B cell (primary cell): Measurements from ENCODE around the gene GRB10. TPM values are rescaled to one million over a fixed set of nuclear protein-coding genes. Genes with fewer than 3 reads are reported as not detected.

ENCODE experiments used
- ATAC-seq: fragments of 200-7000 bp; cut with Tn5 transposase; one replicate; pipeline ENCODE4 v1.10.0; 2021; ENCODE audit warnings: low read depth, mild to moderate bottlenecking, moderate number of reproducible peaks, moderate library complexity
- CTCF ChIA-PET: fragments of 350-600 bp; sonication (Branson Sonifier 250); formaldehyde crosslinking; loops from one replicate; lab custom pipeline; 2021; ENCODE audit warnings: antibody characterized with exemption, inconsistent platforms; lab: Charles Lee
- POLR2A ChIA-PET: fragments of 350-600 bp; sonication (Branson Sonifier 250); formaldehyde crosslinking; loops from one replicate; lab custom pipeline; 2021; ENCODE audit warnings: antibody characterized with exemption; lab: Charles Lee
- DNase-seq: peaks from one replicate; pipeline ENCODE4 v3.0.0; 2013
- H2AFZ ChIP-seq: 2 replicates; pipeline ENCODE4 v1.6.1; 2012; ENCODE audit warnings: mild to moderate bottlenecking, low read depth, low read length; ENCODE audit not compliant: insufficient read depth, poor library complexity, severe bottlenecking
- H3K27ac ChIP-seq, 2 donors: 1 replicate in 1 of 2; 2 replicates in 1 of 2; pipeline ENCODE4 v1.5.1; 2012 to 2013; ENCODE audit warnings: low read length in 2 of 2, mild to moderate bottlenecking in 2 of 2, moderate library complexity in 1 of 2
- H3K27me3 ChIP-seq, 4 experiments: fragments of 200-600 bp in 1 of 4; sonication (generic) in 1 of 4; replicated peaks in 1 of 4; 1 replicate in 2 of 4; 2 replicates in 2 of 4; pipeline versions ENCODE4 v1.6.1 to v1.7.0; 2013 to 2016; ENCODE audit warnings: low read length in 3 of 4, mild to moderate bottlenecking in 2 of 4, mixed read lengths in 1 of 4, moderate library complexity in 1 of 4; ENCODE audit not compliant: insufficient read depth in 4 of 4, control insufficient read depth in 3 of 4; ENCODE audit errors: control extremely low read depth in 1 of 4
- H3K36me3 ChIP-seq, 2 experiments: replicated peaks in 1 of 2; 1 replicate in 1 of 2; 2 replicates in 1 of 2; pipeline versions ENCODE4 v1.6.1 to v1.7.1; 2013; ENCODE audit warnings: low read length in 1 of 2; ENCODE audit not compliant: insufficient read depth in 2 of 2, control insufficient read depth in 1 of 2; ENCODE audit errors: control extremely low read depth in 1 of 2, extremely low read depth in 1 of 2
- H3K4me1 ChIP-seq, 2 donors: fragments of 200-600 bp in 1 of 2; sonication (generic) in 1 of 2; 1 replicate in 1 of 2; 2 replicates in 1 of 2; pipeline versions ENCODE4 v1.5.1 to v1.6.1; 2013 to 2017; ENCODE audit warnings: low read length in 2 of 2; ENCODE audit not compliant: control insufficient read depth in 2 of 2, insufficient read depth in 2 of 2
- H3K4me2 ChIP-seq: replicated peaks from 2 replicates; pipeline ENCODE3; 2012; ENCODE audit warnings: mild to moderate bottlenecking, low read depth, low read length; ENCODE audit not compliant: poor library complexity, severe bottlenecking
- H3K4me3 ChIP-seq, 5 experiments: fragments of 200-600 bp in 1 of 5; sonication (generic) in 1 of 5; 1 replicate in 3 of 5; 2 replicates in 2 of 5; pipeline versions ENCODE4 v1.5.1 to v1.7.0; 2011 to 2016; ENCODE audit warnings: low read length in 4 of 5, mild to moderate bottlenecking in 4 of 5, low read depth in 2 of 5, control low read depth in 1 of 5, moderate library complexity in 1 of 5; ENCODE audit not compliant: insufficient read depth in 1 of 5; ENCODE audit errors: control extremely low read depth in 1 of 5, extremely low read depth in 1 of 5
- H3K79me2 ChIP-seq: fragments of 200-600 bp; sonication (generic); one replicate; pipeline ENCODE4 v1.6.0; 2016; ENCODE audit warnings: low read length; ENCODE audit not compliant: control insufficient read depth, insufficient read depth
- H3K9ac ChIP-seq: fragments of 200-600 bp; sonication (generic); 2 replicates; pipeline ENCODE4 v1.6.1; 2017; ENCODE audit warnings: mild to moderate bottlenecking, low read length, moderate library complexity
- H3K9me3 ChIP-seq, 3 donors: one replicate each; pipeline versions ENCODE4 v1.6.1 to v1.7.1; 2013; ENCODE audit warnings: low read length in 2 of 3; ENCODE audit not compliant: control insufficient read depth in 2 of 3, insufficient read depth in 1 of 3; ENCODE audit errors: control extremely low read depth in 1 of 3
- H4K20me1 ChIP-seq: 2 replicates; pipeline ENCODE4 v1.6.0; 2012; ENCODE audit warnings: mild to moderate bottlenecking, low read length; ENCODE audit not compliant: insufficient read depth, control insufficient read depth, poor library complexity, severe bottlenecking
- H3K27ac Mint-ChIP-seq: one replicate; pipeline ENCODE4 v1.8.0; 2021; ENCODE audit warnings: mixed read lengths
- H3K27me3 Mint-ChIP-seq: one replicate; pipeline ENCODE4 v1.8.0; 2021; ENCODE audit warnings: mixed read lengths
- H3K4me1 Mint-ChIP-seq: one replicate; pipeline ENCODE4 v1.8.0; 2021; ENCODE audit warnings: mixed read lengths
- H3K4me3 Mint-ChIP-seq: one replicate; pipeline ENCODE4 v1.8.0; 2021; ENCODE audit warnings: mixed read lengths
- H3K9me3 Mint-ChIP-seq: one replicate; pipeline ENCODE4 v1.8.0; 2022; ENCODE audit warnings: mixed read lengths; ENCODE audit not compliant: insufficient read depth
- EZH2 ChIP-seq: IDR thresholded peaks from 2 replicates; pipeline ENCODE4 v1.6.1; 2012; ENCODE audit warnings: borderline replicate concordance, low read depth, mild to moderate bottlenecking, moderate library complexity, low read length; ENCODE audit not compliant: insufficient read depth, poor library complexity, severe bottlenecking
- WGBS: methylation state at CpG from one replicate; pipeline ENCODE4 v1.1.5; 2013; ENCODE audit warnings: missing lambda C conversion rate; ENCODE audit not compliant: insufficient coverage; 5-methylcytosine and 5-hydroxymethylcytosine counted together
- intact Hi-C: fragments of 100-400 bp; cut with micrococcal nuclease; formaldehyde crosslinking; loops from one replicate; pipeline ENCODE4 v1.10.0; 2022
- polyA plus RNA-seq: library from polyadenylated mRNA; depleted of rRNA; stranded (reverse); fragments of >200 nt; gene quantifications from 2 replicates; pipeline ENCODE4 v1.2.3, GENCODE V29; 2012
- total RNA-seq, 2 donors: library from RNA; stranded (reverse); fragments of 120-200 nt in 1 of 2; gene quantifications; 1 replicate in 1 of 2; 2 replicates in 1 of 2; pipeline versions ENCODE4 v1.2.3 to v1.2.4, GENCODE V29; 2013 to 2022
- TF ChIP-seq, protein P1 (sequence below): fragments of 200-600 bp; IDR thresholded peaks from one replicate; pipeline ENCODE4 v1.8.0; 2022; ENCODE audit warnings: antibody characterized with exemption, mild to moderate bottlenecking

The GRB10 gene
- total and polyA plus RNA-seq, 2 donors (not counting 1 experiment from before 2014, with no cell fraction given): 0.04 TPM; not detected in 1

- no peak overlapping the region for H2AFZ ChIP-seq
- Mint-ChIP-seq H3K4me1 (no peaks in the 10 kb centered on the region), H3K27me3 (peaks cover 11% of the 10 kb centered on the region), H3K27ac (no peak overlapping the region), H3K9me3 (no peaks in the 10 kb centered on the region), H3K4me3 (no peak overlapping the region)
- no peak for TF ChIP-seq EZH2
- TF ChIP-seq, protein P1, sequence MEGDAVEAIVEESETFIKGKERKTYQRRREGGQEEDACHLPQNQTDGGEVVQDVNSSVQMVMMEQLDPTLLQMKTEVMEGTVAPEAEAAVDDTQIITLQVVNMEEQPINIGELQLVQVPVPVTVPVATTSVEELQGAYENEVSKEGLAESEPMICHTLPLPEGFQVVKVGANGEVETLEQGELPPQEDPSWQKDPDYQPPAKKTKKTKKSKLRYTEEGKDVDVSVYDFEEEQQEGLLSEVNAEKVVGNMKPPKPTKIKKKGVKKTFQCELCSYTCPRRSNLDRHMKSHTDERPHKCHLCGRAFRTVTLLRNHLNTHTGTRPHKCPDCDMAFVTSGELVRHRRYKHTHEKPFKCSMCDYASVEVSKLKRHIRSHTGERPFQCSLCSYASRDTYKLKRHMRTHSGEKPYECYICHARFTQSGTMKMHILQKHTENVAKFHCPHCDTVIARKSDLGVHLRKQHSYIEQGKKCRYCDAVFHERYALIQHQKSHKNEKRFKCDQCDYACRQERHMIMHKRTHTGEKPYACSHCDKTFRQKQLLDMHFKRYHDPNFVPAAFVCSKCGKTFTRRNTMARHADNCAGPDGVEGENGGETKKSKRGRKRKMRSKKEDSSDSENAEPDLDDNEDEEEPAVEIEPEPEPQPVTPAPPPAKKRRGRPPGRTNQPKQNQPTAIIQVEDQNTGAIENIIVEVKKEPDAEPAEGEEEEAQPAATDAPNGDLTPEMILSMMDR: no peak
- no peak overlapping the region for H3K9ac ChIP-seq
- no peaks in the 10 kb centered on the region for H4K20me1 ChIP-seq
- ATAC-seq: no peak
- peaks cover 0 to 5% (median 0%) of the 10 kb centered on the region in 4 experiments for H3K27me3 ChIP-seq
- no peaks in the 10 kb centered on the region for H3K36me3 ChIP-seq
- 100% methylated on average over 1 of the region's 1 CpG for WGBS
- H3K79me2 ChIP-seq: no peaks in the 10 kb centered on the region
- ChIA-PET POLR2A (no interaction called here), CTCF (no interaction called here)
- no peak for DNase-seq
- H3K4me1 ChIP-seq: no peaks in the 10 kb centered on the region
- intact Hi-C loops: no loop called here
- no peaks in the 10 kb centered on the region for H3K9me3 ChIP-seq
- no peak overlapping the region for H3K27ac ChIP-seq
- no peak overlapping the region for H3K4me2 ChIP-seq
- no peak overlapping the region for H3K4me3 ChIP-seq
Measured at GRCh38 chr7:50812841-50813475, 30.3 kb upstream of the GRB10 start.

DNA sequence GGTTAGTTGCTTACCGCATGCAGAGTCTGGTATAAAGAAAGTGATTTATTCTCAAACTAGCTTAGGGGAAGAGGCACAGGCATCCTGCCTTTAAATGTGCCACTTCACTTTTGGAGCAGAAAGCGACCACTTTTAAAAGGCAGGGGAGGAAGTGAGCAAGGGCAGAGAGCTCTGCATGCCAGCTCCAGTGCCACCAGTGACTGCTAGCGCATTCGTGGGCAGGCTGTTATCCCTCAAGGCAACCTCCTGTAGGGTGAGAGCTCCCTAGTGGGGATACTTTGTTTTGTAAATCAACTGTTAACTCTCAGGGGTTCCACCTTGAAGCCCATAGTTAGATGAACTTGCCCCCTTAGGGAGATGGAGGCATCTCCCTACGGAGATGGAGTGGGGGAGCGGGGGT is 29.4 kb upstream of the GRB10 start:
- no peak for TF ChIP-seq EZH2
- TF ChIP-seq, protein P1: no peak
- Histone ChIP-seq H3K27me3 (peaks cover 0 to 5% (median 0%) of the 10 kb centered on the region in 4 experiments), H3K9ac (no peak overlapping the region), H3K27ac (no peak overlapping the region), H3K4me1 (no peaks in the 10 kb centered on the region), H3K36me3 (no peaks in the 10 kb centered on the region), H3K4me2 (no peak overlapping the region), H3K79me2 (no peaks in the 10 kb centered on the region), H3K9me3 (no peaks in the 10 kb centered on the region), H4K20me1 (no peaks in the 10 kb centered on the region), H3K4me3 (no peak overlapping the region), H2AFZ (no peak overlapping the region)
- Mint-ChIP-seq H3K9me3 (no peaks in the 10 kb centered on the region), H3K27me3 (peaks cover 11% of the 10 kb centered on the region), H3K27ac (no peak overlapping the region), H3K4me3 (no peak overlapping the region), H3K4me1 (no peaks in the 10 kb centered on the region)
- 18% methylated on average over 6 of the region's 6 CpGs for WGBS
- ChIA-PET POLR2A (no interaction called here), CTCF (interaction anchor here (1.9 kb wide), 1 partner anchor 12 kb away, joined by 4 read pairs; no protein-coding TSS in a partner anchor)
- DNase-seq (no peak), ATAC-seq (no peak)
- intact Hi-C loops: no loop called here
